CD4-positive, alpha-beta T cell treated with Interferon gamma for 1 hour (primary cell): ENCODE results near the gene ISCU.

Source experiments
- DNase-seq: peaks from one replicate; pipeline ENCODE4 v3.0.0-alpha.2; 2020

Gene ISCU

GRCh38 chr12:108591267-108591980, 29.0 kb downstream of the ISCU start:
- no peak for DNase-seq

- DNase-seq: no peak
These were observed 29.9 kb downstream of the ISCU start for GRCh38 chr12:108592033-108592909.

DNA sequence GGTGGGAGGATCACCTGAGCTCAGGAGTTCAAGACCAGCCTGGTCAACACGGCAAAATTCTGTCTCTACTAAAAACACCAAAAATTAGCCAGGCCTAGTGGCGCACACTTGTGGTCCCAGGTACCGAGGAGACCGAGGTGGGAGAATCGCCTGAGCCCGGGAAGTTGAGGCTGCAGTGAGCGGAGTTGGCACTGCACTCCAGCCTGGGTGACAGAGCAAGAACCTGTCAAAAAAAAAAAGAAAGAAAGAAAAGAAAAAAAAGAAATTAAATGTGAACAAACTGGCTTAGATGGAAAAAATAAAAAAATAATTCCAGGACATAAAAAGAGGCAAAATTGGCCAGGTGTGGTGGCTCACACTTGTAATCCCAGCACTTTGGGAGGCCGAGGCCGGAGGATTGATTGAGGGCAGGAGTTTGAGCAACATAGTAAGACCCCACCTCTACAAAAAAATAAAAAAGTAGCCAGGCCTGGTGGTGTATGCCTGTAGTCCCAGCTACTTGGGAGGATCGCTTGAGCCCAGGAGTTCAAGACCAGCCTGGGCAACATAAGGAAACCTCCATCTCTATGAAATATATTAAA, 32.0 kb downstream of the ISCU start:
- no peak for DNase-seq

DNA sequence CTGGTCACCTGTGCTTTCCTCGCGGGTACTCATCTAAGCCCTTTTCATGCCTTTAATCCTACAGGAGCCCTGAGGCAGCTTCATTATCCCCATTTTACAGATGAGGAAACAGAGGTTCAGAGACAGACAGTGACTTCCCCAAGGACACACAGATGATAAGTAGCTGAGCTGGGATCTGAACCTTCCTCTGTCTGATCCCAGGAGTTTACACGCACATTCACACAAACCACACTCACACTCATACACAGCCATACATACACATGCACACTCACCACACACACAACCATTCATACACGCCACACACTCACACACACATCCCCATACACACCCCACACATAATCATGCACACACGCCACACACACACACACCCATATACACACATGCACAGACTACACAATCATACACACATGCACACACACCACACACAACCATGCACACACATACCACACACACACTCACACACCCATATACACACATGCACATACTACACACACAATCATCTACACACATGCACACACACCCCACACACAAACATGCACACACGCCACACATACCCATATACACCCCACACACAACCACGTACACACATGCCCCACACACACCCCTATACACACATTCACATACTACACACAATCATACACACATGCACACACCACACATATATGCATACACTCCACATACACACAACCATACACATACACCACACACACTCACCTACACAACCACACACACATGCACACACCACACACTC, 32.7 kb downstream of the ISCU start:
- no peak for DNase-seq

DNA sequence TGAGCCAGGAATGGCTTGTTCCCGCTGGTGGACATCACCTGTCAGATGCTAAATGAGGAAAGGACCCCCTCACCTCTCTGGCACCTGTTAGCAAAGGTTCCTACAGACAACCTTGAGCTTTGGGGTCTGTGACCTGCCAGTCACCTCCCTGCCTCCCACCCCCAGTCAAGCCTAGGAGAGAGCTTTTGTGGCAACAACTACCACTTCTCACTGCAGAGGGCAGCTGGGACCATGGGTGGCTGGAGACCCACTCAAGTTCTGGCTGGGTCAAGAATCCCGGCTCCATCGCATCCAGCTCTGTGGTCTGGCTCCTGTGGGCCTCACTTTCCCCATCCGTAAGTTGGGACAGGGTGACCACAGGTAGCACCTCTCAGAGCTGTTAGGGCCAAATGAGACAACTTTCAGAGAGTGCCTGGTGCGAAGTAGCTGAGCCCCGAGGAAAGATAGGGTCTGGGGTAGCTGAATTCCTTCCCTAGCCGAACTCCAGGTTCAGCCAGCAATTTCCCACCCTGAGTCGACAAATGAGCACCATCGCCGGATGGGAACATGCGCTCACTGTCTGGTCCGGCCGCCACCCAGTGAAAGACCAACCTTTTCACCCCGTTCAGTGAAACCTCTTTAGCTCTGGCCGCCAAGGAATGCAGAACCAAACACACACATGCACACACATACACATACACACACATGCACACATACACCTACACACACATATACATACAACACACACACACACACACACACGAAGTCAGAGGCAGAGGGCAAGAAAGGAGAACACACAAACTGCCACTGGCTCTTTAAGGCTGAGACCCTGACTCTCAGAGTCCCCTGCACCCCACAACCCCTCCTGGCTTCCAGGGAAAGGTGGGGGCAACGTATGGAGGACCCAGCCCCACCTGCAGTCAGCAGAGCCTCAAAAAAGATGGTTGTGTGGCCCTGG, 33.6 kb downstream of the ISCU start:
- no peak for DNase-seq

DNA sequence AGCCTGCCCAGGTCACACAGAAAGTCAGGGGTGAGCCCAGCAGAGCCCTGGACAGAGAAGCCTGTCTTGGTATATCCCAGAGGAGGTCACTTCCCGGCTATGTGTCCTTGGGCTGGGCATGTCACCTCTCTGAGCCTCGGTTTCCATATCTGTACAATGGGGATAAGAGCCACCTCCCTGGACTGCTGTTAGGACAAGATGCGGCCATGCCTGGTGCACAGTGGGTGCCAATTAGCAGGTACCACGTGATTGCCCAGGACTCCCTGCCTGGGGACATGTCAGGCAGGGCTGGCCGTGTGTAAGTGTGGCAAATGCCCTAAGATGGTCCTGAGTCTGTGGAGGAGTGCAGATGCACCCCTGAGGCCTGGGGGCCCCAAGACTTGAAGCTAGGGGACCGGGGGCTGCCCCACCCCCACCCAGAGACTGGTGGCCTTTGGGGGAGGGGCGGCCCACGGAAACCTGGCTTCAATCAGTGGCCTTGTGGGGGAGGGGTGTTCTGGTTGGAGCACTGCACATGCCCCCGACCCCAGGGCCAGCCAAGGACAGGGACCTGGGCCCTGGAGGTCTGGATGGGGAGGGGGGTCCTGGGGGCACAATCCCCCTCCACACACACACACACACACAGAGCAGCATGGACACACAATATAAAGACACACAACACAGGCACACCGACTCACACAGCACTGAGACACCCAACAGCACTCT, 34.6 kb downstream of the ISCU start:
- DNase-seq: no peak

- no peak for DNase-seq
These were observed 35.4 kb downstream of the ISCU start, which contains the start of gene TMEM119 for GRCh38 chr12:108597559-108598471. Gene TMEM119, minus strand, starts transcription at chr12:108598084. Its CDS starts 5,701 bp downstream, at chr12:108592383.

DNA sequence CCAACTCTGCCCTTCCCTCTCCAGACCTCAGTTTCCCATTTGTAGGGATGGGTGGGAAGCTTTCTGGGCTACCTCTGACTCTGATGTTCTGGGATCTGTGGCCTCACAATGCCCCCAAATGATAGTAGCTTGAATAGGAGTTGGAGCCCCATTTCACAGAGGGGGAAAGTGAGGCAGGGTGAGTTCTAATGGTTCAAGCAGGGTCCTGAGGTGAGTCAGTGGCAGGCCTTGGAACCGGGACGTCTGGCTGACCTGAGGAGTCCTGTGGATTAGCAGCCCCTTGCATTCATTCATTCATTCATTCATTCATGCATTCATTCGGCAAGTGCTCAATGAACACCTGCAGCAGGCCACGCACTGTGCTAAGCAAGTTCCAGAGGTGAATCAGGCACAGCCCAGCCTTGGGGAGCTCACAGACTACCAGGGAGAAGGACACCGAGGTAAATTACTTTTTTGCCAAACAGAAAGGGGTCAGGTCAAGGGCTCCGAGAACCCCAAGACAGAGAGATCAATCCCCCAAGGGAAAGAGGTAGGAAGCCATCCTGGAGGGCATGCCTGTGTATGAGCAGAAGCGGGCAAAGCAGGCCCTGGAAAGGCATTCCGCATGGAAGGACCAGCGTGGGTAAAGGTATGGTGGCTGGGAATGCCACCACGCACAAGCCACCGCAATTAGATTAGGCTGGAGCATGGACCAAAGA, 36.3 kb downstream of the ISCU start:
- DNase-seq: no peak

- no peak for DNase-seq
These were observed 37.1 kb downstream of the ISCU start for GRCh38 chr12:108599541-108599940.

DNA sequence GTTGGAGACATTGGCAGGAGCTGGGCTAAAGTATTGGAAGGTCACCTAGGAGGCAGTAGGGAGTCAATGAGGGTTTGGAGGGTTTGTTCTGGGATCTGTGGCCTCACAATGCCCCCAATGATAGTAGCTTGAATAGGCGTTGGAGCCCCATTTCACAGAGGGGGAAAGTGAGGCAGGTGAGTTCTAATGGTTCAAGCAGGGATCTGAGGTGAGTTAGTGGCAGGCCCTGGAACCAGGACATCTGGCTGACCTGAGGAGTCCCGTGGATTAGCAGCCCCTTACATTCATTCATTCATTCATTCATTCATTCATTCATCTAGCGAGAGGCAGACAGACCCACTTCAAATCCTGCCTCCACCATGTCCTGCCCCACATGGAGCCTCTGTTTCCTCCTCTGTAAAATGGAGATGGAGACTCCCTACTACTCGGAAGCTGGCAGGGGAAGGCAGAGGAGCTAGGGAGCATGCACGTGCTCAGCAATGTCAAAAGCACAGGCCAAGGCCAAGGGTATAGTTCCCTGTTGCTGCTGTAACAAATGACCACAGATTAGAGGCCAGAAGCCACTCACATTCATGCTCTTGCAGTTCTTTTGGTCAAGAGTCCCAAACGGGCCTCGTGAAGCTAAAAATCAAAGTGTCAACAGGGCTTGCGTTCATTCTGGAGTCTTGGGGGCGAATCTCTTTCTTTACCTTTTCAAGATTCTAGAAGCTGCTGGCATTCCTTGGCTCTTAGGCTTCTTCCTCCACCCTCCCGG, 37.7 kb downstream of the ISCU start:
- DNase-seq: no peak

DNA sequence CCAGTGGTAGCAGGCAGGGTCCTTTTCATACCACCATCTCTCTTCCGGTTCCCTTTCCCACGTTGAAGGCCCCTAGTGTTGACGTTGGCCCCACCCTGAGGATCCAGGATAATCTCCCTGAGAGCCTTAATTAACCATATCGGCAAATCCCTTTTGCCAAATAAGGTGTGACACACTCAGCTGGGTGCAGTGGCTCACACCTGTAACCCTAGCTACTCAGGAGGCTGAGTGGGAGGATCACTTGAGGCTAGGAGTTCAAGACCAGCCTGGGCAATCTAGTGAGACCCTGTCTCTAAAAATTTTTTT, 38.3 kb downstream of the ISCU start:
- DNase-seq: no peak

DNA sequence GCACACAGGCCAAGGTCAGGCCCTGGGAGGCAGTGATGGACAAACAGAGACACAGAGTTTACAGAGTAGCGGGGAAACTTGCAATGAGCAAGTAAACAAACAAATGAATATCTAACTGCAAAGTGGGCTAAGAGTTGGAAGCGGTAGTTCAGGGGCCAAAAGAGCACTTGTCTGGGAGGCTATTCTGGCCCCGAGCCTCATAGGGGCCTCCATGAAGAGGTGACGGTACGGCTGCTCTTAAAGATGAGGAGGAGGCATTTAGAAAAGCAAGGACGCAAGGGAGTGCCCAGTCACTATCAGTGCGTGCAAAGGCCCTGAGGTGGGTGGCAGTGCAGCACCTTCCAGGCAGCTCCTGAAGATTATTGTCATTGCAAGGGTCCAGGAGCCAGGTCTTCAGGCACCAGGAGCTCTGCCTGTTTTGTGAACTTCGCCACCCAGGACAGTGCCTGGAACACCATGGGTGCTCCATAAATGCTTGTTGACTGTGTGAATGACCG, 39.9 kb downstream of the ISCU start:
- no peak for DNase-seq

GRCh38 chr12:108602976-108603704, 40.7 kb downstream of the ISCU start:
- DNase-seq: no peak

- DNase-seq: no peak
These were observed 41.3 kb downstream of the ISCU start for GRCh38 chr12:108603743-108604142.

GRCh38 chr12:108604208-108604941, 42.0 kb downstream of the ISCU start:
- DNase-seq: no peak

DNA sequence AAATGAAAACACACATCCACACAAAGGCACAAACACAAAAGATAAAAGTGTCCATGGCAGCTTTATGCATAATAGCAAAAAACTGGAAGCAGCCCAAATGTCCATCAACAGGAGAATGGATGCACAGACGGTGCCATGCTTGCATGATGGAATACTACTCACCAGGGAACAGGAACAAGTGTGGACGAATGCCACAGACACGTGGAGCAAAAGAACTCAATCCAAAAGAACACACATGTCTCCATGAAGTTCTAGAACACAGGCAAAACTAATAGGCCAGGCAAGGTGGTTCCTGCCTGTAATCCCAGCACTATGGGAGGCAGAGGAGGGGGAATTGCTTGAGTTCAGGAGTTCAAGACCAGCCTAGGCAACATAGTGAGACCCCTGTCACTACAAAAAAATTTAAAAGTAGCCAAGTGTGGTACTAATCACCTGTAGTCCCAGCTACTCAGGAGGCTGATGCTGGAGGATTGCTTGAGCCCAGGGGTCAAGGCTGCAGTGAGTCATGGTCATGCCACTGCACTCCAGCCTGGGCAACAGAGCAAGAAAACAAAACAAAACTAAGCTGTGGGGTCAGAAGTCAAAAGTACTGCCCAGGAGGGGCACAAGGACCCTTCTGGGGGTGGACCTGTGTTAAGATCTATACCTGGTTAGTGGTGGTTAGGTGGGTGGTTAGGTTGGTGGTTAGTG, 42.7 kb downstream of the ISCU start:
- DNase-seq: no peak
